ENCODE results near the gene RFNG.

DNA sequence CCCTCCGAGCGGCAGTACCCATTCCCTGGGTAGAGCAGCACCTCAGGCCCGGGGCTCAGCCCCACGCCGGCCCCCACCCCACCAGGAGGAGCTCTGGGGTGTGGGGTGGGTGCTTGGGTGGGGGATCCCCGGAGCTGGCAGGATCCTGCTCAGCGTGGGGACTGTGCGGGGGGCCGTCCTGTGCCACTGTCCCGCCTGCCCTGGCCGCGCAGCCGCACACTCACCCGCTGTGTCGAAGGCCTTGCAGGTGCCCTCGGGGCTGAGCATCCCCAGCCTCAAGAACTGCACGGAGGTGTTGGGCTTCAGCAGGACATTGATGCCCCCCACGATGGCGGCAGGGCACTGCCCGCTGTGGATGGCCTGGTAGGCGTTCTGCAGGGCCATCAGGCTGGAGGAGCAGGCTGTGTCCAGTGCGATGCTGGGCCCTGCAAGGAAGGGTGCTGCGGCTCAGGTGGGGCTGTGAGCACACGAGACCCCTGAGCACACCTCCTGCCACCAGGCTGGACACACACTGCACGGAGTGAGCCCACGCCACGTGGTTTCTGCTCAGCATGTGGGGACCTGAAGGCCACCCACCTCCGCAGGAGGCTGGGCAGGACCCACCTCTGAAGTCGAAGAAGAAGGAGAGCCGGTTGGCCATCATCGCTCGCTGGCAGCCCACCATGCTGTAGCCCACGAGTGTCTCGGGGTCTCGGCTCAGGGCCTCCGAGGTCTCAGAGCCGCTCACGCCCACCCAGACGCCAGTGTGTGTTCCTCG lies 41.6 kb upstream of the RFNG start:
- TF ChIP-seq POLR2AphosphoS5 (IDR thresholded peaks at IDR 0.05; ENCODE audit: borderline replicate concordance, low read depth, low read length), result no peak; the same call in 1 of the 2 replicates
- TF ChIP-seq EZH2 (IDR thresholded peaks at IDR 0.05), result no peak
- no peak for TF ChIP-seq FOXP2 (optimal IDR thresholded peaks at IDR 0.05; ENCODE audit: control extremely low read depth, extremely low read length, insufficient read depth)

Data from SK-N-MC (cell line).